ENCODE measurements around the gene CCSER2.

- TF ChIP-seq CTCF (IDR thresholded peaks at IDR 0.05) = no peak
- TF ChIP-seq POLR2A (IDR thresholded peaks at IDR 0.05) = no peak
These were observed 221.2 kb downstream of the CCSER2 start for GRCh38 chr10:84549368-84550165.
